Activated CD4-positive, alpha-beta T cell treated with anti-CD3 and anti-CD28 coated beads, Interleukin-2, amount 10 ng/mL, durations not matched to agents 24 days and 14 days (primary cell): Measurements from ENCODE around the gene BNIP1. TPM values are rescaled to one million over a fixed set of nuclear protein-coding genes. Genes with fewer than 3 reads are reported as not detected.
A peak's percentile ranks its signal among the peaks of the same experiment; 100 is the strongest.
"Not testable (repeated sequence)": the region's sequence is repeated elsewhere in the genome, so short reads cannot be mapped to it uniquely, and the experiment has no call there.

ENCODE experiments used
- DNase-seq: peaks from one replicate; pipeline ENCODE4 v3.0.0; 2022
- H3K27ac Mint-ChIP-seq: one replicate; pipeline ENCODE4 v1.8.0; 2022; ENCODE audit warnings: mild to moderate bottlenecking, mixed read lengths
- H3K27me3 Mint-ChIP-seq: one replicate; pipeline ENCODE4 v1.8.0; 2022; ENCODE audit warnings: mixed read lengths
- H3K36me3 Mint-ChIP-seq: one replicate; pipeline ENCODE4 v1.8.0; 2022; ENCODE audit warnings: low read depth, mild to moderate bottlenecking, mixed read lengths
- H3K4me1 Mint-ChIP-seq: one replicate; pipeline ENCODE4 v1.8.0; 2021; ENCODE audit warnings: mixed read lengths
- H3K4me3 Mint-ChIP-seq: one replicate; pipeline ENCODE4 v1.8.0; 2022; ENCODE audit warnings: mild to moderate bottlenecking, moderate library complexity, mixed read lengths
- H3K9me3 Mint-ChIP-seq: one replicate; pipeline ENCODE4 v1.8.0; 2021; ENCODE audit warnings: mixed read lengths
- intact Hi-C: fragments of 100-400 bp; cut with micrococcal nuclease; formaldehyde crosslinking; loops from one replicate; pipeline ENCODE4 v1.15.1; 2023
- total RNA-seq: library from RNA; stranded (reverse); gene quantifications from 2 replicates; pipeline ENCODE4 v1.2.3, GENCODE V29; 2022

The BNIP1 gene, protein sequence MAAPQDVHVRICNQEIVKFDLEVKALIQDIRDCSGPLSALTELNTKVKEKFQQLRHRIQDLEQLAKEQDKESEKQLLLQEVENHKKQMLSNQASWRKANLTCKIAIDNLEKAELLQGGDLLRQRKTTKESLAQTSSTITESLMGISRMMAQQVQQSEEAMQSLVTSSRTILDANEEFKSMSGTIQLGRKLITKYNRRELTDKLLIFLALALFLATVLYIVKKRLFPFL
- 20.9 and 26.5 TPM in 2 replicates for total RNA-seq

DNA sequence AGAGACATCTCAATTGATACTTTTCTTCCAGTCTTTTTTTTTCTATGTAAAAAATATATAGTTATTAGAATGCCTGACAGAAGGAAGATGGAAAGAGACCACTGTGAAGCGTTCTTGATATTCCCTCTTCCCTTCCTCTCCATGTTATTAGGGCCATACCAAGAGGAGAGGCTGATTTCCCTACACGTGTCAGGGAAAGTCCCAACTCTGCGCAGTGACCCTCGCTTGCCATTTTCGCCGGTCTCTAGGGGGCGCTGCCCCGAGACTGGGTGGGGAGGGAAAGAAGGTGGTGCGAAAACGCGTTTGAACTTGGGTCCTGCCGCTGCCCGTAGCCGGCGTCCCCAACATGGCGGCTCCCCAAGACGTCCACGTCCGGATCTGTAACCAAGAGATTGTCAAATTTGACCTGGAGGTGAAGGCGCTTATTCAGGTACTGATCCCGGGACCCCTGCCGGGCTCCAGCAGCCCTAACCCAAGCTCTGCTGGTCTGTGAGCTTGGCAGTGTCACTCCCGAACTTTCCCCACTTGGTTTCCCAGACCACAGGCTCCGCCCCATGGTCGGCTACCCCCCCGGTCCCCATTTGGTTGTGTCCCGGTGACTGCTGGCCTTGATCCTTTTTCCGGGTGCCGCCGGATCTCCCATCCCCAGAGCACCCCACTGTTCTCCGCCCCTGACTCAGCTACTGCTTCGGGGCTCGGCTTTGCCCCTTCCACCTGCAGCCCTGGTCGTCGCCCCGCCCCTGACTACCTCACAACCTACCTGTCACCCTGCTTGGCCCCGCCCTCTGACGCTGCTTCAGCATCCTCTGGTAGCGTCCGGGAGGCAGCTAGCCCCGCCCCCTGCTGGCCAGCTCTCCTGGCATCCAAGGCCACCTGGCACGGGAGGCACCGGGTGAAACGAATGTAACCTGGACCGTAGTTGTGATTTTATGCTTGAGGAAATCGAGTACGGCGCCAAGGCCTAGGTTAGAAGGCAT lies at the start of gene BNIP1:
BNIP1 (plus strand) TSS at position 332 of the 977 bp plus-strand sequence; CDS start at position 347, 15 bp downstream.
- no peaks in the 10 kb centered on the region for H3K9me3 Mint-ChIP-seq
- peak within 1 kb of the TSS; percentile 98 for H3K27ac Mint-ChIP-seq
- intact Hi-C loops, result loop anchor here (1.0 to 2.0 kb wide), 5 partner anchors 87 to 372 kb away; partner anchors contain the start of genes RPL26L1 and STC2
- H3K4me1 Mint-ChIP-seq, result peaks cover 13% of the 10 kb centered on the region
- H3K4me3 Mint-ChIP-seq, result peak within 1 kb of the TSS; percentile 97
- peaks cover 13% of the 10 kb centered on the region for H3K36me3 Mint-ChIP-seq
- DNase-seq, result peak; percentile 99
- no peaks in the 10 kb centered on the region for H3K27me3 Mint-ChIP-seq

DNA sequence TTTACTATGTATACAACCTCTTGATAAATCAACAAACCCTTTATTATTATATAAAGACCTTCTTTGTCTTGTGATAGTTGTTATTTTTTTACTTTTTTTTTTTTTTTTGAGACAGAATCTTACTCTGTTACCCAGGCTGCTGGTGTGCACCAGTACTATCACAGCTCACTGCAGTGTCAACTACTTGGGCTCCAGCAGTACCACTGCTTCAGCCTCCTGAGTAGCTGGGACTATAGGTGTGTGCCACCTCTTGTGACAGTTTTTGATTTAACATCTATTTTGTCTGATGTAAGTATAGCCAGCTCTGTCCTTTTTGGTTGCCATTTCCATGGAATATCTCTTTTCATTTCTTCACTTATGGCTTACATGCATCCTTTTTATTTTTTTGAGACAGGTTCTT lies 45.5 kb upstream of the BNIP1 start:
- H3K9me3 Mint-ChIP-seq, result peaks cover 5% of the 10 kb centered on the region
- no peak for DNase-seq
- no peak overlapping the region for H3K27ac Mint-ChIP-seq
- intact Hi-C loops, result no loop called here
- H3K36me3 Mint-ChIP-seq, result peaks cover 16% of the 10 kb centered on the region
- peaks cover 4% of the 10 kb centered on the region for H3K4me1 Mint-ChIP-seq
- H3K4me3 Mint-ChIP-seq, result no peak overlapping the region
- no peaks in the 10 kb centered on the region for H3K27me3 Mint-ChIP-seq

DNA sequence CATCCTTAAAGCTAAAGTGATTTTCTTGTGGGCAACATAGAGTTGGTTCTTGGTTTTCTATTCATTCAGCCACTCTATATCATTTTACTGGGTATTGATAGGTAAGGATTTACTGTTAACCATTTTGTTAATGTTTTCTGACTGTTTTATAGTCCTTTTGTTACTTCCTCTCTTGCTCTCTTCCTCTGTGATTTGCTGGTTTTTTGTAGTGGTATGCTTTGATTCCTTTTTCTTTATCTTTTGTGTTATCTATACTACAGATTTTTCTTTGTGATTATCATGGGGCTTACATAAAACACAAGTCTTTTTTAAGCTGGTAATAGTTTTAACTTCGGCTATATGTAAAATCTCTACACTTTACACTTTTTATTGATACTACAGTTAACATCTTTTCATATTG lies 44.9 kb upstream of the BNIP1 start:
- Mint-ChIP-seq H3K36me3 (peaks cover 16% of the 10 kb centered on the region), H3K4me1 (peaks cover 2% of the 10 kb centered on the region), H3K27ac (no peak overlapping the region), H3K4me3 (no peak overlapping the region), H3K27me3 (no peaks in the 10 kb centered on the region), H3K9me3 (peaks cover 5% of the 10 kb centered on the region)
- DNase-seq, result no peak
- intact Hi-C loops, result no loop called here

GRCh38 chr5:173101245-173101644 lies 43.1 kb upstream of the BNIP1 start:
- intact Hi-C loops, result no loop called here
- Mint-ChIP-seq H3K9me3 (peaks cover 5% of the 10 kb centered on the region), H3K4me1 (peaks cover 2% of the 10 kb centered on the region), H3K27me3 (no peaks in the 10 kb centered on the region), H3K4me3 (no peak overlapping the region), H3K27ac (no peak overlapping the region), H3K36me3 (peaks cover 16% of the 10 kb centered on the region)
- no peak for DNase-seq

DNA sequence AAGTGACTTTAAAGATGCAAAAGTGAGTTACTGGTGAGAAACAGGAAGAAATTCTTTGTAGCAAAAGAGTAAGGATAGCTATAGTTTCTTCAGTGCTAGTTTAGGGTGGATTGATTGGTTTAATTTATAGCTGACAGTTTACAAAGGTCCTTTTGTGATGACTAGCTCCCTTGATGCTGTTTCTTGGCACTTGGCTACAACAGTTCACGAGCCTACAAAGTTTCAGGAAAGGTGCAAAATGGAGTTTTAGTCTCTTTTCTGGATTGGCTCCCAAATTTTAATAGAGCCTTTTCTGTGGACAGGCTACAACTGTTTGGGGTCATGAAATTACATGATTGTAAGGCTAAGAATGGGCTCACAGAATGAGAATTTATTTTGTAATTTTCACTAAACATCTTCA lies 40.9 kb upstream of the BNIP1 start:
- H3K27ac Mint-ChIP-seq, result no peak overlapping the region

DNA sequence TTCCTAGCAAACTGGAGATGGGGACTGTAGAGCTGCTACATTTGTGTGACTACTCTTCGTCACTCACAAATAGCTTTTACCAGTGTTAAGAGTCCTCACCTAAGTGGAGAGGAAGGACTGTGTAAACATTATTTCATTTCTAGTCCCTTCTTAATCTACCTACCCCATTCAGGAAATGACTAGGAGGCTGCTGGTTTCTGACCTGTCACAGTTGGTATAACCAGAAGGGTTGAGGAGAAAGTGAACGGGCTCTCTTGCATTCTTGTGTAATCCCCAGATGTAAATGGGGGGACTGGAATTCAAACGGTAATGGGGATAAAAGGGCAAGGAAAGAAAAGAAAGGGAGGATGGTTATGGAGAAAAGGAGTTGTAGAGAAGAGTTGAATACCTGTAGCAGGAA lies 35.4 kb upstream of the BNIP1 start:
- peaks cover 20% of the 10 kb centered on the region for H3K36me3 Mint-ChIP-seq
- no peaks in the 10 kb centered on the region for H3K27me3 Mint-ChIP-seq
- no peak for DNase-seq
- no peak overlapping the region for H3K27ac Mint-ChIP-seq
- intact Hi-C loops, result no loop called here
- H3K4me1 Mint-ChIP-seq, result no peaks in the 10 kb centered on the region
- no peaks in the 10 kb centered on the region for H3K9me3 Mint-ChIP-seq
- no peak overlapping the region for H3K4me3 Mint-ChIP-seq

More for the DNA sequence above, 40.9 kb upstream of the BNIP1 start:
- no peaks in the 10 kb centered on the region for H3K27me3 Mint-ChIP-seq
- intact Hi-C loops, result no loop called here
- peaks cover 2% of the 10 kb centered on the region for H3K4me1 Mint-ChIP-seq
- peaks cover 16% of the 10 kb centered on the region for H3K36me3 Mint-ChIP-seq
- H3K9me3 Mint-ChIP-seq, result peaks cover 5% of the 10 kb centered on the region
- no peak overlapping the region for H3K4me3 Mint-ChIP-seq
- DNase-seq, result no peak

DNA sequence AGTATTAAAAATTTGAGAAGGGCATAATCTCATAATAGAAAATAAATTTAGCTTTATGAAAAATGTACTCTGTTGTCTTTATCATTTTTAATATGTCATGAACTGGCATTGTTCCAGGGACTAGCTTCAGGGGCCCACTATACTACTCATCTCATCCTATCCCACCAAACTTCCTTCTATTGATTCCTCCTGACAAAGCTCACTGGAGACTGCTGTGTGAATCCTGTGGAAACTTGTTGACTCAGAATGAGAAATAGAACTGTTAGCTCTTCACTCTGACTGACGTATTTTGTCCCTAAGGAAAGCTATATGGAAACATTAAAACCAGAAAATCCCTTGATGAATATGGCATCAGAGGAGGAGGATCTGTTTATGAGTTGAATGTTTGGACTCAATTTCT lies 29.8 kb upstream of the BNIP1 start:
- no peaks in the 10 kb centered on the region for H3K9me3 Mint-ChIP-seq
- H3K27me3 Mint-ChIP-seq, result no peaks in the 10 kb centered on the region
- H3K4me1 Mint-ChIP-seq, result no peaks in the 10 kb centered on the region
- no peak overlapping the region for H3K4me3 Mint-ChIP-seq
- peaks cover 34% of the 10 kb centered on the region for H3K36me3 Mint-ChIP-seq
- DNase-seq, result no peak
- H3K27ac Mint-ChIP-seq, result no peak overlapping the region
- intact Hi-C loops, result no loop called here

- Mint-ChIP-seq H3K27ac (no peak overlapping the region), H3K4me1 (no peaks in the 10 kb centered on the region), H3K4me3 (no peak overlapping the region), H3K27me3 (no peaks in the 10 kb centered on the region), H3K9me3 (no peaks in the 10 kb centered on the region), H3K36me3 (peaks cover 27% of the 10 kb centered on the region)
- intact Hi-C loops, result no loop called here
- no peak for DNase-seq
Measured at GRCh38 chr5:173119719-173120118, 24.6 kb upstream of the BNIP1 start.

DNA sequence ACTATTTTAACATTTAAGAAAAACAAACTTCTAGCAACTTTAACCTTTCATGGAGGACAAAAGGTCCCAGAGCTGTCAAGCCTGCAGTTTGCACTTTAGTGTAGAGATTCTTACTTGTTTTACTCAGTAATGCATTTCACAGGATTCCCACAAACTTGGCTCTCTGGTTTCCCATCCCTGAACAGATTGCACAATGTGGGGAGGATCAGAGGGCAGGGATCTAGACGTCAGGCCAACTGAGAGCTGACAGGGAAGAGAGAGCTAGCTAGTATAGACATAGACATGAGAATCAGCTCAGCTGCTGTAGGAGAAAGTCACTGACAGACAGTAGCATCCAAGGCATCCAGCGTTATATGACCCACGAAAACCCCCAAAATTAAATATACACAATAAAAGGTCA lies 20.9 kb upstream of the BNIP1 start:
- intact Hi-C loops, result no loop called here
- Mint-ChIP-seq H3K27ac (no peak overlapping the region), H3K4me3 (no peak overlapping the region), H3K36me3 (peaks cover 24% of the 10 kb centered on the region), H3K9me3 (no peaks in the 10 kb centered on the region), H3K27me3 (no peaks in the 10 kb centered on the region), H3K4me1 (no peaks in the 10 kb centered on the region)
- peak; percentile 8 for DNase-seq

GRCh38 chr5:173132166-173132565 lies 12.2 kb upstream of the BNIP1 start:
- H3K9me3 Mint-ChIP-seq, H3K36me3 Mint-ChIP-seq, H3K27ac Mint-ChIP-seq, H3K4me3 Mint-ChIP-seq, intact Hi-C loops, DNase-seq, H3K27me3 Mint-ChIP-seq, H3K4me1 Mint-ChIP-seq: not testable (repeated sequence)

DNA sequence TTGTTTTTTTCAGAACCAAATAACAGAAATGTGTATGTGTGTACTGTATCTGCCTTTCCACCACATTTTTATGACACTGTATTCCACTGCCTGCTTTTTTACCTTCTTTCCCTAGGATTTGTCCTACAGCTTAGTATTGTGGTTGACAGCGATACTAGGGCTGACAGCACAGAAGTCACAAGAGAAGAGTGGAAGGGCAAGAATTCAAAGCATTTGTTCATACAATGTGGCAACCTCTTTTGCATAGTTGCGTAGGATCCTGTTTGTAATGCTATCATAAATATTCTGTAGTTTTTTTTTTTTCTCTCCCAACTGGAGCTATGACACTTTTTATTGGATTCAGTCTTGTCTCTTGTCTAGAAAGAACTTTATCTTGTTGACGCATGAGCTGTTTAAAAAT lies 5.6 kb upstream of the BNIP1 start:
- intact Hi-C loops, result no loop called here
- Mint-ChIP-seq H3K9me3 (no peaks in the 10 kb centered on the region), H3K36me3 (no peaks in the 10 kb centered on the region), H3K27ac (no peak overlapping the region), H3K27me3 (no peaks in the 10 kb centered on the region), H3K4me1 (no peaks in the 10 kb centered on the region), H3K4me3 (no peak overlapping the region)
- DNase-seq, result no peak

DNA sequence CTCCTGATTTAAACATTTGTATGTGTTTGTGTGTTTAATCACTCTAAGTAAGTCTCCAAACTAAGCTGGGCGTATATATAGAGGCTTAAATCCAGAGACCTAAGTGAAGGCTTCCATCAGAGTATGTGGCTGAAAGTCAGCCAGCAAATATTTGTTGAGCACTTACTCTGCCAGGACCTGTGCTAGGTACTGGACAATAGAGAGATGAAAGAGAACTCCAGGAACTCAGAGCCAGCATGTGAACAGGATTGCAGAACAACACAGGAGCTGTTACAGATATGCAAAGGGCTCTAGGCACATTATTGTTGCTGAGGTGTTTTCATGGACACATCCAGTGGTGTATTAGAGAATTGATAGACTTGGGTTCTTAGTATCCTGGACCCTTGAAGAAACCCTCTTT lies 4.7 kb upstream of the BNIP1 start:
- peaks cover 2% of the 10 kb centered on the region for H3K4me1 Mint-ChIP-seq
- H3K27me3 Mint-ChIP-seq, result no peaks in the 10 kb centered on the region
- no peak for DNase-seq
- H3K9me3 Mint-ChIP-seq, result no peaks in the 10 kb centered on the region
- no peaks in the 10 kb centered on the region for H3K36me3 Mint-ChIP-seq
- no peak overlapping the region for H3K27ac Mint-ChIP-seq
- no peak overlapping the region for H3K4me3 Mint-ChIP-seq
- intact Hi-C loops, result no loop called here

DNA sequence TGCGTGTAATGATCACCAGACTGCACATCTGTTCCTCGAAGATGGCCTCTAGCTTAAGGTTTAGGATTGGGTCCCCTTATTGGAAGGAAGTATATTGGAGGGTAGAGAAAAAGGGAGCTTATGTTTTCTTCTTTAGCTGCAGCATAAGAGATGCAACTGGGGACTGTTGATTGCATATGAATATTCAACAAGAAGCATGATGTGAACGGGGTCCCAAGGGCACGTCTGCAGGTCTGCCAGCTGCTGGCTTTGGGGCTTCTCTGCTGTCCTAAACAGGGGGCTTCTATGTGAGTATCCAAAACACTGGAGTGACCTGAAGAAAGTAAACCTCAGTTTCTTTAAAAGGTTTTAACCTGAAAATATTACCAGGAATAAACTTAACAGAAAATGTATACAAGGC lies 3.6 kb upstream of the BNIP1 start:
- peaks cover 10% of the 10 kb centered on the region for H3K4me1 Mint-ChIP-seq
- H3K27me3 Mint-ChIP-seq, result no peaks in the 10 kb centered on the region
- DNase-seq, result peak; percentile 53
- H3K9me3 Mint-ChIP-seq, result no peaks in the 10 kb centered on the region
- intact Hi-C loops, result no loop called here
- H3K4me3 Mint-ChIP-seq, result no peak overlapping the region
- no peaks in the 10 kb centered on the region for H3K36me3 Mint-ChIP-seq
- H3K27ac Mint-ChIP-seq, result no peak overlapping the region

- intact Hi-C loops, result no loop called here
- peaks cover 13% of the 10 kb centered on the region for H3K4me1 Mint-ChIP-seq
- no peaks in the 10 kb centered on the region for H3K27me3 Mint-ChIP-seq
- H3K9me3 Mint-ChIP-seq, result no peaks in the 10 kb centered on the region
- no peak for DNase-seq
- H3K4me3 Mint-ChIP-seq, result no peak overlapping the region
- H3K27ac Mint-ChIP-seq, result peak overlapping the region; percentile 34
- H3K36me3 Mint-ChIP-seq, result peaks cover 3% of the 10 kb centered on the region
Measured at GRCh38 chr5:173143567-173143966, 764 bp upstream of the BNIP1 start.
